GM12878 (cell line): ENCODE measurements around the gene SPEG. TPM values are rescaled to one million over a fixed set of nuclear protein-coding genes. Genes with fewer than 3 reads are reported as not detected.

ENCODE experiments used
- ATAC-seq: fragments of 200-7000 bp; cut with Tn5 transposase; 3 replicates; pipeline ENCODE4 v1.9.1; 2020; ENCODE audit warnings: mild to moderate bottlenecking, moderate library complexity
- BruUV-seq: library from RNA; stranded (reverse); fragments of 400-500 nt; replicated peaks from 2 replicates; lab custom pipeline; 2021; lab: Mats Ljungman, UMichigan
- CTCF ChIA-PET: fragments of 300-600 bp; sonication (Branson Sonifier 250); formaldehyde crosslinking; extraction: SDS; loops from one replicate; lab custom pipeline; 2021; ENCODE audit warnings: inconsistent platforms; lab: Yijun Ruan, JAX
- POLR2A ChIA-PET: fragments of 350-600 bp; formaldehyde crosslinking; extraction: SDS; loops from one replicate; lab custom pipeline; 2021; ENCODE audit warnings: inconsistent platforms; lab: Charles Lee
- RAD21 ChIA-PET: fragments of 300-600 bp; sonication (Branson Sonifier 250); formaldehyde crosslinking; loops from one replicate; lab custom pipeline; 2023; ENCODE audit warnings: antibody characterized with exemption; ENCODE audit not compliant: unreplicated experiment; lab: Charles Lee
- SMC1A ChIA-PET: fragments of 300-600 bp; sonication (Branson Sonifier 250); formaldehyde crosslinking; loops from one replicate; lab custom pipeline; 2023; ENCODE audit not compliant: unreplicated experiment, uncharacterized antibody; lab: Charles Lee
- DNase-seq: peaks from one replicate; pipeline ENCODE4 v3.0.0-alpha.2; 2011; ENCODE audit warnings: low read depth, low spot score
- FAIRE-seq: peaks from 3 replicates; lab custom pipeline; 2011; peaks lifted over from hg19 to GRCh38; lab: Jason Lieb, UNC
- H2AFZ ChIP-seq: 2 replicates; pipeline ENCODE4 v1.6.0; 2011; ENCODE audit warnings: low read depth, low read length, control low read depth; ENCODE audit not compliant: control insufficient read depth
- H3K27ac ChIP-seq: 2 replicates; pipeline ENCODE4 v1.5.1; 2011; ENCODE audit warnings: control low read depth; ENCODE audit not compliant: control insufficient read depth, insufficient read depth
- H3K27me3 ChIP-seq, 2 experiments: replicated peaks in 1 of 2; 2 replicates each; pipeline versions ENCODE4 v1.6.0 to v1.6.1; 2011; ENCODE audit warnings: low read length in 1 of 2; ENCODE audit not compliant: control insufficient read depth in 2 of 2, insufficient read depth in 2 of 2
- H3K36me3 ChIP-seq, 2 experiments: 2 replicates each; pipeline ENCODE4 v1.5.1; 2011; ENCODE audit warnings: low read length in 1 of 2; ENCODE audit not compliant: control insufficient read depth in 2 of 2, insufficient read depth in 2 of 2
- H3K4me1 ChIP-seq: 2 replicates; pipeline ENCODE4 v1.6.1; 2011; ENCODE audit warnings: mild to moderate bottlenecking, low read length, moderate library complexity, mixed read lengths; ENCODE audit not compliant: control insufficient read depth, insufficient read depth
- H3K4me2 ChIP-seq: 2 replicates; pipeline ENCODE4 v1.6.0; 2011; ENCODE audit warnings: control low read depth; ENCODE audit not compliant: control insufficient read depth, insufficient read depth
- H3K4me3 ChIP-seq: fragments of 200-600 bp; sonication (generic); 2 replicates; pipeline ENCODE4 v1.5.1; 2016
- H3K79me2 ChIP-seq: 2 replicates; pipeline ENCODE4 v1.6.0; 2011; ENCODE audit warnings: low read length; ENCODE audit not compliant: control insufficient read depth, insufficient read depth
- H3K9ac ChIP-seq: 2 replicates; pipeline ENCODE4 v1.8.0; 2011; ENCODE audit warnings: low read length, control low read depth, mixed read lengths; ENCODE audit not compliant: control insufficient read depth, insufficient read depth
- H3K9me3 ChIP-seq: replicated peaks from 3 replicates; pipeline ENCODE4 v1.5.1; 2011; ENCODE audit warnings: mild to moderate bottlenecking, low read length; ENCODE audit not compliant: control insufficient read depth, insufficient read depth
- H4K20me1 ChIP-seq: 2 replicates; pipeline ENCODE4 v1.6.0; 2011; ENCODE audit not compliant: control insufficient read depth, insufficient read depth
- BCL3 ChIP-seq: IDR thresholded peaks from 2 replicates; pipeline ENCODE4 v1.6.1; 2011; ENCODE audit warnings: borderline replicate concordance, low read depth, mild to moderate bottlenecking, moderate library complexity, low read length; ENCODE audit not compliant: insufficient read depth, poor library complexity, severe bottlenecking
- EGR1 ChIP-seq, 2 experiments: IDR thresholded peaks; 1 replicate in 1 of 2; 2 replicates in 1 of 2; pipeline ENCODE4 v1.6.1; 2011 to 2012; ENCODE audit warnings: low read depth in 2 of 2, low read length in 2 of 2, borderline replicate concordance in 1 of 2, mild to moderate bottlenecking in 1 of 2, moderate library complexity in 1 of 2
- HDAC6 ChIP-seq: fragments of 200-600 bp; sonication (generic); IDR thresholded peaks from one replicate; pipeline ENCODE4 v1.8.0; 2017; ENCODE audit warnings: antibody characterized with exemption; ENCODE audit not compliant: unreplicated experiment
- NKRF ChIP-seq: fragments of 450-650 bp; conservative IDR thresholded peaks from 2 replicates; pipeline ENCODE4 v1.6.1; 2017; ENCODE audit warnings: mild to moderate bottlenecking, moderate library complexity
- NR2F1 ChIP-seq: fragments of 450-650 bp; conservative IDR thresholded peaks from 2 replicates; pipeline ENCODE4 v1.6.1; 2017; ENCODE audit warnings: mild to moderate bottlenecking
- RB1 ChIP-seq: fragments of 450-650 bp; formaldehyde crosslinking; IDR thresholded peaks from 2 replicates; pipeline ENCODE4 v1.6.1; 2017; ENCODE audit warnings: mild to moderate bottlenecking, borderline replicate concordance
- TBL1XR1 ChIP-seq: IDR thresholded peaks from 2 replicates; pipeline ENCODE4 v1.6.1; 2012; ENCODE audit warnings: low read depth, low read length, improper control_type of control experiment
- YY1 ChIP-seq: IDR thresholded peaks from 2 replicates; pipeline ENCODE4 v1.6.1; 2011; ENCODE audit warnings: low read depth, mild to moderate bottlenecking, low read length
- ZBTB4 ChIP-seq: fragments of 450-650 bp; formaldehyde crosslinking; IDR thresholded peaks from 2 replicates; pipeline ENCODE4 v1.4.0; 2022; ENCODE audit warnings: mild to moderate bottlenecking, moderate library complexity
- ZNF384 ChIP-seq: IDR thresholded peaks from 2 replicates; pipeline ENCODE4 v1.6.1; 2012; ENCODE audit warnings: low read depth, mild to moderate bottlenecking, low read length, improper control_type of control experiment, borderline replicate concordance
- WGBS: methylation state at CpG from one replicate; pipeline ENCODE4 v1.1.6; 2016; ENCODE audit warnings: low lambda C conversion rate; ENCODE audit not compliant: insufficient replicate concordance, insufficient coverage; ENCODE audit errors: missing lambda C conversion rate; 5-methylcytosine and 5-hydroxymethylcytosine counted together
- in situ Hi-C: fragments of 300-500 bp; cut with MboI; formaldehyde crosslinking; loops from 9 replicates; pipeline ENCODE4 v1.14.3; 2018; ENCODE audit warnings: mixed read lengths
- intact Hi-C: fragments of 100-400 bp; cut with micrococcal nuclease; formaldehyde crosslinking; loops from one replicate; pipeline ENCODE4 v1.14.2; 2022; ENCODE audit not compliant: unreplicated experiment
- polyA plus RNA-seq, 11 experiments: library from polyadenylated mRNA; depleted of rRNA in 4 of 11; unstranded in 6 of 11; stranded (reverse) in 5 of 11; fragments of >200 nt; fragmentation: Nextera tagmentation in 4 of 11; fragmentation: Illumina TruSeq in 1 of 11; extraction: Ambion mirVana in 4 of 11; extraction: Trizol in 1 of 11; gene quantifications; 1 replicate in 1 of 11; 2 replicates in 10 of 11; pipeline versions ENCODE4 v1.2.1 to v1.2.3, GENCODE V29; 2011 to 2016; ENCODE audit warnings: inconsistent platforms in 2 of 11, missing spikeins in 2 of 11, low read depth in 1 of 11
- total RNA-seq, 4 experiments: library from RNA; depleted of rRNA in 3 of 4; stranded (reverse); fragments of >200 nt in 3 of 4; fragmentation: Illumina TruSeq in 1 of 4; extraction: Trizol in 1 of 4; gene quantifications; 2 replicates each; pipeline versions ENCODE4 v1.2.1 to v1.2.3, GENCODE V29; 2013 to 2021

The SPEG gene
- total and polyA plus RNA-seq, 10 of the 15 experiments (the other 5 are each of a cell fraction or from before 2014, with no cell fraction given) = 0.03 to 0.28 TPM; not detected in 8

GRCh38 chr2:219426534-219427136 is 8.0 kb upstream of the SPEG start:
- no TSS peak for BruUV-seq
- 27% methylated on average over 7 of the region's 7 CpGs for WGBS
- POLR2A ChIA-PET = interaction anchor here (0.6 kb wide), 1 partner anchor 528 kb away, joined by 5 read pairs; no protein-coding TSS in a partner anchor
- intact Hi-C loops (no loop called here), in situ Hi-C loops (no loop called here)
- H2AFZ ChIP-seq = no peak overlapping the region
- no peaks in the 10 kb centered on the region for H3K9me3 ChIP-seq
- H3K4me2 ChIP-seq = no peak overlapping the region
- H3K27me3 ChIP-seq = no peaks in the 10 kb centered on the region
- no peaks in the 10 kb centered on the region for H3K79me2 ChIP-seq
- no peak overlapping the region for H3K4me3 ChIP-seq
- no peak for DNase-seq
- RAD21 ChIA-PET = no interaction called here
- CTCF ChIA-PET = interaction anchor here (0.7 kb wide), 1 partner anchor 39 kb away, joined by 3 read pairs; no protein-coding TSS in a partner anchor
- no peaks in the 10 kb centered on the region for H3K4me1 ChIP-seq
- SMC1A ChIA-PET = no interaction called here
- FAIRE-seq = no peak
- H4K20me1 ChIP-seq = no peaks in the 10 kb centered on the region
- no peak overlapping the region for H3K9ac ChIP-seq
- ATAC-seq = no peak
- TF ChIP-seq ZBTB4 (CRISPR knock-in tag) (no peak), TBL1XR1 (no peak)
- TF ChIP-seq, all 136 proteins: peak for 0
- no peaks in the 10 kb centered on the region for H3K36me3 ChIP-seq
- H3K27ac ChIP-seq = no peak overlapping the region

- ChIA-PET SMC1A (interaction anchor here (1.2 kb wide), 1 partner anchor 101 kb away, joined by 4 read pairs; no protein-coding TSS in a partner anchor), RAD21 (no interaction called here)
- intact Hi-C loops = no loop called here
- TF ChIP-seq RB1 = no peak
- TF ChIP-seq NKRF = no peak
- TF ChIP-seq BCL3 = no peak
- no peak for TF ChIP-seq ZNF384
- no peak for TF ChIP-seq YY1
- TF ChIP-seq NR2F1 = no peak
- TF ChIP-seq EGR1 (IDR thresholded peaks at IDR 0.05; ENCODE audit: borderline replicate concordance in 1 of 2, low read depth in 2 of 2, low read length in 2 of 2) = no peak
- TF ChIP-seq HDAC6 = no peak
Measured at GRCh38 chr2:219428469-219428868, 6.2 kb upstream of the SPEG start.

More at GRCh38 chr2:219428469-219428868, 6.2 kb upstream of the SPEG start:
- ATAC-seq (no peak), FAIRE-seq (no peak), DNase-seq (no peak)
- Histone ChIP-seq H3K27ac (no peak overlapping the region), H3K4me2 (no peak overlapping the region), H3K36me3 (no peaks in the 10 kb centered on the region), H4K20me1 (no peaks in the 10 kb centered on the region), H3K9me3 (no peaks in the 10 kb centered on the region), H2AFZ (no peak overlapping the region), H3K9ac (no peak overlapping the region), H3K27me3 (no peaks in the 10 kb centered on the region), H3K79me2 (no peaks in the 10 kb centered on the region), H3K4me1 (no peaks in the 10 kb centered on the region), H3K4me3 (no peak overlapping the region)
- ChIA-PET POLR2A (no interaction called here), CTCF (no interaction called here)
- BruUV-seq = no TSS peak
- in situ Hi-C loops = no loop called here
